C4-2B (cell line): ENCODE data around the gene CNFN.

Experiments used
- CTCF ChIP-seq: fragments of 450-650 bp; conservative IDR thresholded peaks from 2 replicates; pipeline ENCODE4 v1.5.1; 2017; ENCODE audit warnings: mild to moderate bottlenecking
- ZFX ChIP-seq: fragments of 450-650 bp; IDR thresholded peaks from 2 replicates; pipeline ENCODE4 v1.6.1; 2017

GRCh38 chr19:42421101-42421500 is 31.0 kb upstream of the CNFN start:
- TF ChIP-seq CTCF, result no peak
- TF ChIP-seq ZFX, result no peak
